ENCODE measurements around the gene TRPM4. TPM values are rescaled to one million over a fixed set of nuclear protein-coding genes. Genes with fewer than 3 reads are reported as not detected.
"Not testable (repeated sequence)": the region's sequence is repeated elsewhere in the genome, so short reads cannot be mapped to it uniquely, and the experiment has no call there.

The TRPM4 gene
- total and polyA plus RNA-seq, 4 donors = 21.3 to 59.1 (median 49.5) TPM

GRCh38 chr19:49116544-49116943 lies 41.0 kb upstream of the TRPM4 start:
- Histone ChIP-seq H3K36me3 (ENCODE audit: control insufficient read depth in 1 of 2, insufficient read depth in 2 of 2, low read length in 1 of 2) (no peaks in the 10 kb centered on the region), H3K27ac (ENCODE audit: low read depth in 1 of 2, low read length in 2 of 2) (no peak overlapping the region), H3K4me1 (ENCODE audit: control insufficient read depth in 1 of 2, insufficient read depth in 2 of 2, low read length in 2 of 2) (peaks cover 0 to 2% of the 10 kb centered on the region in 2 donors), H3K27me3 (ENCODE audit: control insufficient read depth in 1 of 2, insufficient read depth in 2 of 2, low read length in 1 of 2) (no peaks in the 10 kb centered on the region), H3K9me3 (ENCODE audit: control insufficient read depth, low read length) (no peaks in the 10 kb centered on the region), H3K4me3 (ENCODE audit: low read length in 2 of 2) (no peak overlapping the region)
- WGBS, 2 donors = 54 to 68% methylated on average over 1 of the region's 1 CpG
- DNase-seq (peak in 1 of 2 donors; percentile 67), ATAC-seq (ENCODE audit: low FRiP score) (no peak)
- intact Hi-C loops (cut with DNase I) = loop anchor here in 1 of 2 donors (5.0 kb wide), 1 partner anchor 36 kb away; no protein-coding TSS in a partner anchor

GRCh38 chr19:49117677-49118564 lies 39.7 kb upstream of the TRPM4 start:
- peak overlapping the region in 1 of 2 donors; percentile 34 for H3K4me3 ChIP-seq (ENCODE audit: low read length in 2 of 2)
- peak overlapping the region in 1 of 2 donors; percentile 91 for H3K27ac ChIP-seq (ENCODE audit: low read depth in 1 of 2, low read length in 2 of 2)
- DNase-seq = peak in 1 of 2 donors; percentile 61
- intact Hi-C loops (cut with DNase I) = loop anchor here (2.0 to 5.0 kb wide), 2 partner anchors 33 to 34 kb away; no protein-coding TSS in a partner anchor
- no peak for ATAC-seq (ENCODE audit: low FRiP score)
- no peaks in the 10 kb centered on the region for H3K36me3 ChIP-seq (ENCODE audit: control insufficient read depth in 1 of 2, insufficient read depth in 2 of 2, low read length in 1 of 2)
- H3K27me3 ChIP-seq (ENCODE audit: control insufficient read depth in 1 of 2, insufficient read depth in 2 of 2, low read length in 1 of 2) = no peaks in the 10 kb centered on the region
- peaks cover 0 to 2% of the 10 kb centered on the region in 2 donors for H3K4me1 ChIP-seq (ENCODE audit: control insufficient read depth in 1 of 2, insufficient read depth in 2 of 2, low read length in 2 of 2)
- WGBS, 2 donors = 64 to 65% methylated on average over 26 of the region's 26 CpGs
- no peaks in the 10 kb centered on the region for H3K9me3 ChIP-seq (ENCODE audit: control insufficient read depth, low read length)

- peak; percentile 94 for ATAC-seq (ENCODE audit: low FRiP score)
- intact Hi-C loops (cut with DNase I) = loop anchor here (2.0 to 5.0 kb wide), 2 partner anchors 32 to 34 kb away; no protein-coding TSS in a partner anchor
- 1% methylated on average over 74 to 85 of the region's 85 CpGs for WGBS, 2 donors
Observed at GRCh38 chr19:49118565-49119410, 38.8 kb upstream of the TRPM4 start, which contains the start of gene C19orf73. TSS of gene C19orf73 (minus strand) at chr19:49119143. CDS start at chr19:49119022, 121 bp downstream.

GRCh38 chr19:49119411-49120324 lies 37.9 kb upstream of the TRPM4 start, which contains the start of gene PPFIA3:
TSS of gene PPFIA3 (plus strand) at chr19:49119544. CDS start at chr19:49127874, 8,330 bp downstream.
- no peaks in the 10 kb centered on the region for H3K4me1 ChIP-seq (ENCODE audit: control insufficient read depth in 1 of 2, insufficient read depth in 2 of 2, low read length in 2 of 2)
- no peaks in the 10 kb centered on the region for H3K9me3 ChIP-seq (ENCODE audit: control insufficient read depth, low read length)
- no peaks in the 10 kb centered on the region for H3K27me3 ChIP-seq (ENCODE audit: control insufficient read depth in 1 of 2, insufficient read depth in 2 of 2, low read length in 1 of 2)
- H3K4me3 ChIP-seq (ENCODE audit: low read length in 2 of 2) = peak within 1 kb of the TSS; percentile 34 to 45
- intact Hi-C loops (cut with DNase I) = loop anchor here (2.0 to 5.0 kb wide), 2 partner anchors 31 to 33 kb away; no protein-coding TSS in a partner anchor
- WGBS, 2 donors = 1% methylated on average over 62 to 90 of the region's 90 CpGs
- peak within 1 kb of the TSS; percentile 23 to 91 for H3K27ac ChIP-seq (ENCODE audit: low read depth in 1 of 2, low read length in 2 of 2)
- DNase-seq (peak; percentile 80 to 91), ATAC-seq (ENCODE audit: low FRiP score) (peak; percentile 80)
- no peaks in the 10 kb centered on the region for H3K36me3 ChIP-seq (ENCODE audit: control insufficient read depth in 1 of 2, insufficient read depth in 2 of 2, low read length in 1 of 2)

More at GRCh38 chr19:49118565-49119410, 38.8 kb upstream of the TRPM4 start, which contains the start of gene C19orf73:
- peak; percentile 97 to 98 for DNase-seq
- no peaks in the 10 kb centered on the region for H3K9me3 ChIP-seq (ENCODE audit: control insufficient read depth, low read length)
- H3K4me1 ChIP-seq (ENCODE audit: control insufficient read depth in 1 of 2, insufficient read depth in 2 of 2, low read length in 2 of 2) = peaks cover 0 to under 1% of the 10 kb centered on the region in 2 donors
- no peaks in the 10 kb centered on the region for H3K27me3 ChIP-seq (ENCODE audit: control insufficient read depth in 1 of 2, insufficient read depth in 2 of 2, low read length in 1 of 2)
- H3K36me3 ChIP-seq (ENCODE audit: control insufficient read depth in 1 of 2, insufficient read depth in 2 of 2, low read length in 1 of 2) = no peaks in the 10 kb centered on the region
- H3K27ac ChIP-seq (ENCODE audit: low read depth in 1 of 2, low read length in 2 of 2) = peak within 1 kb of the TSS; percentile 23 to 91
- H3K4me3 ChIP-seq (ENCODE audit: low read length in 2 of 2) = peak within 1 kb of the TSS; percentile 34 to 45

- no peak for ATAC-seq (ENCODE audit: low FRiP score)
- intact Hi-C loops (cut with DNase I) = no loop called here
- DNase-seq = no peak
- Histone ChIP-seq H3K4me1 (ENCODE audit: control insufficient read depth in 1 of 2, insufficient read depth in 2 of 2, low read length in 2 of 2) (no peaks in the 10 kb centered on the region), H3K27me3 (ENCODE audit: control insufficient read depth in 1 of 2, insufficient read depth in 2 of 2, low read length in 1 of 2) (no peaks in the 10 kb centered on the region), H3K4me3 (ENCODE audit: low read length in 2 of 2) (no peak overlapping the region), H3K27ac (ENCODE audit: low read depth in 1 of 2, low read length in 2 of 2) (no peak overlapping the region), H3K36me3 (ENCODE audit: control insufficient read depth in 1 of 2, insufficient read depth in 2 of 2, low read length in 1 of 2) (no peaks in the 10 kb centered on the region), H3K9me3 (ENCODE audit: control insufficient read depth, low read length) (no peaks in the 10 kb centered on the region)
- 11 to 17% methylated on average over 15 to 16 of the region's 16 CpGs for WGBS, 2 donors
Observed at GRCh38 chr19:49120325-49120683, 37.3 kb upstream of the TRPM4 start.

- WGBS, 2 donors = 90 to 96% methylated on average over 2 of the region's 2 CpGs
- DNase-seq = no peak
- no peaks in the 10 kb centered on the region for H3K9me3 ChIP-seq (ENCODE audit: control insufficient read depth, low read length)
- intact Hi-C loops (cut with DNase I) = no loop called here
- no peaks in the 10 kb centered on the region for H3K4me1 ChIP-seq (ENCODE audit: control insufficient read depth in 1 of 2, insufficient read depth in 2 of 2, low read length in 2 of 2)
- no peaks in the 10 kb centered on the region for H3K27me3 ChIP-seq (ENCODE audit: control insufficient read depth in 1 of 2, insufficient read depth in 2 of 2, low read length in 1 of 2)
- no peak overlapping the region for H3K27ac ChIP-seq (ENCODE audit: low read depth in 1 of 2, low read length in 2 of 2)
- no peak for ATAC-seq (ENCODE audit: low FRiP score)
- no peak overlapping the region for H3K4me3 ChIP-seq (ENCODE audit: low read length in 2 of 2)
- no peaks in the 10 kb centered on the region for H3K36me3 ChIP-seq (ENCODE audit: control insufficient read depth in 1 of 2, insufficient read depth in 2 of 2, low read length in 1 of 2)
Observed at GRCh38 chr19:49120868-49121267, 36.7 kb upstream of the TRPM4 start.

GRCh38 chr19:49121841-49122240 lies 35.8 kb upstream of the TRPM4 start:
- ATAC-seq (ENCODE audit: low FRiP score); H3K27ac ChIP-seq (ENCODE audit: low read depth in 1 of 2, low read length in 2 of 2); H3K27me3 ChIP-seq (ENCODE audit: control insufficient read depth in 1 of 2, insufficient read depth in 2 of 2, low read length in 1 of 2); DNase-seq; H3K9me3 ChIP-seq (ENCODE audit: control insufficient read depth, low read length); H3K4me1 ChIP-seq (ENCODE audit: control insufficient read depth in 1 of 2, insufficient read depth in 2 of 2, low read length in 2 of 2); H3K36me3 ChIP-seq (ENCODE audit: control insufficient read depth in 1 of 2, insufficient read depth in 2 of 2, low read length in 1 of 2); intact Hi-C loops (cut with DNase I); H3K4me3 ChIP-seq (ENCODE audit: low read length in 2 of 2): not testable (repeated sequence)
- 68 to 77% methylated on average over 10 of the region's 10 CpGs for WGBS, 2 donors
